ENCODE results near the gene RER1.

Gene RER1

GRCh38 chr1:2388004-2388913 lies 3.4 kb upstream of the RER1 start:
- no peaks in the 10 kb centered on the region for H3F3A ChIP-seq (ENCODE audit: insufficient read depth, low read length)
- no peak overlapping the region for H3K27ac ChIP-seq (ENCODE audit: low read length)
- H3K4me2 ChIP-seq (ENCODE audit: low read depth, low read length) = no peak overlapping the region
- peaks cover 24% of the 10 kb centered on the region for H3K79me2 ChIP-seq (ENCODE audit: low read length)
- no peak overlapping the region for H3K9ac ChIP-seq (ENCODE audit: low read length)
- H3K27me3 ChIP-seq (replicated peaks; ENCODE audit: insufficient read depth, low read length) = peaks cover 17% of the 10 kb centered on the region
- DNase-seq = no peak
- H3K9me2 ChIP-seq (replicated peaks; ENCODE audit: insufficient read depth, low read length) = no peaks in the 10 kb centered on the region
- TF ChIP-seq EZH2 (optimal IDR thresholded peaks at IDR 0.05; ENCODE audit: low read depth, low read length) (no peak), EZH2phosphoT487 (IDR thresholded peaks at IDR 0.05; ENCODE audit: low read length) (no peak)
- TF ChIP-seq, protein P1, sequence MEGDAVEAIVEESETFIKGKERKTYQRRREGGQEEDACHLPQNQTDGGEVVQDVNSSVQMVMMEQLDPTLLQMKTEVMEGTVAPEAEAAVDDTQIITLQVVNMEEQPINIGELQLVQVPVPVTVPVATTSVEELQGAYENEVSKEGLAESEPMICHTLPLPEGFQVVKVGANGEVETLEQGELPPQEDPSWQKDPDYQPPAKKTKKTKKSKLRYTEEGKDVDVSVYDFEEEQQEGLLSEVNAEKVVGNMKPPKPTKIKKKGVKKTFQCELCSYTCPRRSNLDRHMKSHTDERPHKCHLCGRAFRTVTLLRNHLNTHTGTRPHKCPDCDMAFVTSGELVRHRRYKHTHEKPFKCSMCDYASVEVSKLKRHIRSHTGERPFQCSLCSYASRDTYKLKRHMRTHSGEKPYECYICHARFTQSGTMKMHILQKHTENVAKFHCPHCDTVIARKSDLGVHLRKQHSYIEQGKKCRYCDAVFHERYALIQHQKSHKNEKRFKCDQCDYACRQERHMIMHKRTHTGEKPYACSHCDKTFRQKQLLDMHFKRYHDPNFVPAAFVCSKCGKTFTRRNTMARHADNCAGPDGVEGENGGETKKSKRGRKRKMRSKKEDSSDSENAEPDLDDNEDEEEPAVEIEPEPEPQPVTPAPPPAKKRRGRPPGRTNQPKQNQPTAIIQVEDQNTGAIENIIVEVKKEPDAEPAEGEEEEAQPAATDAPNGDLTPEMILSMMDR (IDR thresholded peaks at IDR 0.05; ENCODE audit: low read length) = no peak
- H3K36me3 ChIP-seq (replicated peaks; ENCODE audit: insufficient read depth, low read length) = no peaks in the 10 kb centered on the region
- peaks cover 16% of the 10 kb centered on the region for H3K4me1 ChIP-seq (ENCODE audit: low read length)
- H2AFZ ChIP-seq (ENCODE audit: low read length) = no peak overlapping the region
- no peaks in the 10 kb centered on the region for H3K9me3 ChIP-seq (replicated peaks; ENCODE audit: insufficient read depth, low read length)
- no peaks in the 10 kb centered on the region for H4K20me1 ChIP-seq (ENCODE audit: insufficient read depth, low read length)
- no peak overlapping the region for H3K4me3 ChIP-seq (ENCODE audit: low read length)

DNA sequence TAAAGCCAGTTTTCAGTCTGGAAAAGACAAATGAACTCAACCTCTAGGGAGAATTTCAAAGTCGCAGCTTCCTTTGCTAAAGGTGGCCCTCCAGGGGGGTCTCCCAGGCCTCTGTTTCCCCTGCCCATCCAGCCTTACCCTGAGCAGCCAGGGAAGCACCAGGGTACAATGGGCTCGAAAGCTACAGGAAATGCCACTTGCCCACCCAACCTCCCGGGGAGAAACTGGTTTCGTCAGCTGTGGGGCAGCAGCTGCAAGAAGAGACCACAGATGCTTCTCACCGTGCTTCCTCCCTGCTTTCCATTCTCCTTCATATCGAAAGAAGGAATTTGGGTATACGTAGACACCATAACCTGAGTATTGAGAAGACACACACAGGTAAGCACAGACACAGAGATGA lies 2.0 kb upstream of the RER1 start:
- Histone ChIP-seq H3K79me2 (ENCODE audit: low read length) (peaks cover 37% of the 10 kb centered on the region), H4K20me1 (ENCODE audit: insufficient read depth, low read length) (no peaks in the 10 kb centered on the region), H3K4me3 (ENCODE audit: low read length) (no peak overlapping the region), H3K4me1 (ENCODE audit: low read length) (peaks cover 18% of the 10 kb centered on the region), H3F3A (ENCODE audit: insufficient read depth, low read length) (no peaks in the 10 kb centered on the region), H2AFZ (ENCODE audit: low read length) (no peak overlapping the region), H3K9me3 (replicated peaks; ENCODE audit: insufficient read depth, low read length) (no peaks in the 10 kb centered on the region), H3K36me3 (replicated peaks; ENCODE audit: insufficient read depth, low read length) (no peaks in the 10 kb centered on the region), H3K9ac (ENCODE audit: low read length) (no peak overlapping the region), H3K4me2 (ENCODE audit: low read depth, low read length) (no peak overlapping the region), H3K27me3 (replicated peaks; ENCODE audit: insufficient read depth, low read length) (peaks cover 3% of the 10 kb centered on the region; the same call in 1 of the 2 replicates), H3K27ac (ENCODE audit: low read length) (no peak overlapping the region), H3K9me2 (replicated peaks; ENCODE audit: insufficient read depth, low read length) (no peaks in the 10 kb centered on the region)
- TF ChIP-seq, protein P1 (IDR thresholded peaks at IDR 0.05; ENCODE audit: low read length) = no peak
- TF ChIP-seq EZH2 (optimal IDR thresholded peaks at IDR 0.05; ENCODE audit: low read depth, low read length) (no peak), EZH2phosphoT487 (IDR thresholded peaks at IDR 0.05; ENCODE audit: low read length) (no peak)
- no peak for DNase-seq

- no peak overlapping the region for H3K27ac ChIP-seq (ENCODE audit: low read length)
- H3F3A ChIP-seq (ENCODE audit: insufficient read depth, low read length) = no peaks in the 10 kb centered on the region
- TF ChIP-seq, protein P1 (IDR thresholded peaks at IDR 0.05; ENCODE audit: low read length) = no peak
- TF ChIP-seq EZH2phosphoT487 (IDR thresholded peaks at IDR 0.05; ENCODE audit: low read length) (no peak), EZH2 (optimal IDR thresholded peaks at IDR 0.05; ENCODE audit: low read depth, low read length) (no peak)
- no peaks in the 10 kb centered on the region; the same call in 1 of the 2 replicates for H4K20me1 ChIP-seq (ENCODE audit: insufficient read depth, low read length)
- peak overlapping the region; percentile 74 for H3K4me2 ChIP-seq (ENCODE audit: low read depth, low read length)
- no peaks in the 10 kb centered on the region for H3K9me3 ChIP-seq (replicated peaks; ENCODE audit: insufficient read depth, low read length)
- H3K27me3 ChIP-seq (replicated peaks; ENCODE audit: insufficient read depth, low read length) = no peaks in the 10 kb centered on the region
- no peak overlapping the region for H2AFZ ChIP-seq (ENCODE audit: low read length)
- H3K4me3 ChIP-seq (ENCODE audit: low read length) = peak overlapping the region; percentile 92
- peaks cover 56% of the 10 kb centered on the region for H3K79me2 ChIP-seq (ENCODE audit: low read length)
- no peak for DNase-seq
- no peaks in the 10 kb centered on the region for H3K9me2 ChIP-seq (replicated peaks; ENCODE audit: insufficient read depth, low read length)
- 0 out of 2 replicates have a peak, but pooled peaks cover 2% of the 10 kb centered on the region for H3K36me3 ChIP-seq (replicated peaks; ENCODE audit: insufficient read depth, low read length)
- peak overlapping the region; percentile 80 for H3K9ac ChIP-seq (ENCODE audit: low read length)
- peaks cover 18% of the 10 kb centered on the region for H3K4me1 ChIP-seq (ENCODE audit: low read length)
These were observed 379 bp downstream of the RER1 start for GRCh38 chr1:2391931-2392509.
